K562 (cell line): ENCODE data around the gene GRHPR. TPM values are rescaled to one million over a fixed set of nuclear protein-coding genes. Genes with fewer than 3 reads are reported as not detected.
A peak's percentile ranks its signal among the peaks of the same experiment; 100 is the strongest.

Experiments used
- CBX3 ChIP-seq, 2 experiments: IDR thresholded peaks; 1 replicate in 1 of 2; 2 replicates in 1 of 2; pipeline ENCODE4 v1.6.1; 2012; ENCODE audit warnings: inconsistent platforms in 2 of 2, low read length in 2 of 2, borderline replicate concordance in 1 of 2, control low read depth in 1 of 2
- CEBPZ ChIP-seq: fragments of 150-350 bp; IDR thresholded peaks from 2 replicates; pipeline ENCODE4 v1.6.1; 2014; ENCODE audit warnings: low read depth, mild to moderate bottlenecking, low read length, borderline replicate concordance
- CHD7 ChIP-seq: fragments of 200-600 bp; sonication (generic); IDR thresholded peaks from one replicate; pipeline ENCODE4 v1.6.1; 2012; ENCODE audit warnings: mild to moderate bottlenecking, low read depth, low read length, inconsistent platforms
- FOS ChIP-seq: IDR thresholded peaks from 3 replicates; pipeline ENCODE4 v1.6.1; 2011; ENCODE audit not compliant: insufficient read length; ENCODE audit errors: extremely low read depth
- GTF2F1 ChIP-seq: IDR thresholded peaks from 2 replicates; pipeline ENCODE4 v1.6.1; 2011; ENCODE audit warnings: low read depth, low read length, improper control_type of control experiment
- KAT7 ChIP-seq: sonication (generic); formaldehyde crosslinking; IDR thresholded peaks from 2 replicates; pipeline ENCODE4 v1.8.0; 2022; ENCODE audit warnings: missing genetic modification reagents, mild to moderate bottlenecking, borderline replicate concordance
- MTA2 ChIP-seq: fragments of 450-650 bp; IDR thresholded peaks from 2 replicates; pipeline ENCODE4 v1.6.1; 2016; ENCODE audit warnings: low read depth
- POLR2AphosphoS5 ChIP-seq: IDR thresholded peaks from 2 replicates; pipeline ENCODE4 v1.6.1; 2011; ENCODE audit warnings: mild to moderate bottlenecking, low read depth, low read length, moderate library complexity; ENCODE audit not compliant: control insufficient read depth, insufficient read depth
- ZBED1 ChIP-seq: IDR thresholded peaks from 2 replicates; pipeline ENCODE4 v1.6.1; 2014
- ZEB2 ChIP-seq: fragments of 450-650 bp; IDR thresholded peaks from 2 replicates; pipeline ENCODE4 v1.6.1; 2016
- ZNF347 ChIP-seq: fragments of 450-650 bp; formaldehyde crosslinking; IDR thresholded peaks from 2 replicates; pipeline ENCODE4 v1.4.0; 2020; ENCODE audit warnings: low read depth, mild to moderate bottlenecking, moderate library complexity
- polyA plus RNA-seq, 8 experiments: library from polyadenylated mRNA; depleted of rRNA in 4 of 8; stranded (reverse) in 5 of 8; unstranded in 3 of 8; fragments of >200 nt; fragmentation: Nextera tagmentation in 2 of 8; fragmentation: Illumina TruSeq in 1 of 8; extraction: Ambion mirVana in 2 of 8; extraction: Trizol in 1 of 8; gene quantifications; 2 replicates each; pipeline versions ENCODE4 v1.2.1 to v1.2.3, GENCODE V29; 2011 to 2014; ENCODE audit warnings: inconsistent platforms in 1 of 8, missing spikeins in 1 of 8
- total RNA-seq, 7 experiments: library from RNA; depleted of rRNA in 6 of 7; stranded (reverse); fragments of >200 nt in 6 of 7; fragmentation: Illumina TruSeq in 2 of 7; extraction: Trizol in 2 of 7; gene quantifications; 2 replicates each; pipeline versions ENCODE4 v1.2.1 to v1.2.3, GENCODE V29; 2011 to 2021; ENCODE audit warnings: low replicate concordance in 1 of 7
- TF ChIP-seq, protein P1 (sequence below): fragments of 250-450 bp; sonication (Bioruptor Pico); IDR thresholded peaks from 2 replicates; pipeline ENCODE4 v1.5.0; 2021

The GRHPR gene
- total and polyA plus RNA-seq, 9 of the 15 experiments (the other 6 are each of a cell fraction or from before 2014, with no cell fraction given) = 38.9 to 144 (median 120) TPM

GRCh38 chr9:37485389-37486255, 63.1 kb downstream of the GRHPR start, which contains the start of gene POLR1E (continued):
- TF ChIP-seq CEBPZ = no peak
- TF ChIP-seq, protein P1, sequence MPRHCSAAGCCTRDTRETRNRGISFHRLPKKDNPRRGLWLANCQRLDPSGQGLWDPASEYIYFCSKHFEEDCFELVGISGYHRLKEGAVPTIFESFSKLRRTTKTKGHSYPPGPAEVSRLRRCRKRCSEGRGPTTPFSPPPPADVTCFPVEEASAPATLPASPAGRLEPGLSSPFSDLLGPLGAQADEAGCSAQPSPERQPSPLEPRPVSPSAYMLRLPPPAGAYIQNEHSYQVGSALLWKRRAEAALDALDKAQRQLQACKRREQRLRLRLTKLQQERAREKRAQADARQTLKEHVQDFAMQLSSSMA = no peak
- peak; percentile 79; the same call in 1 of the 2 replicates for TF ChIP-seq GTF2F1
- peak; percentile 56 for TF ChIP-seq FOS
- TF ChIP-seq CBX3 (IDR thresholded peaks at IDR 0.05; ENCODE audit: borderline replicate concordance in 1 of 2, low read length in 2 of 2) = peak in 1 of 2 experiments; percentile 67; a peak in 1 of 3 replicates
- no peak for TF ChIP-seq MTA2
- TF ChIP-seq POLR2AphosphoS5 = peak; percentile 80
- TF ChIP-seq ZNF347 (CRISPR knock-in tag) = no peak
- TF ChIP-seq CHD7 = no peak
- peak; percentile 39; the same call in 1 of the 2 replicates for TF ChIP-seq KAT7 (CRISPR knock-in tag)
- no peak for TF ChIP-seq ZBED1
- no peak for TF ChIP-seq ZEB2
